Peyer's patch (tissue), 4 donors: ENCODE results near the gene POU6F2. TPM values are rescaled to one million over a fixed set of nuclear protein-coding genes. Genes with fewer than 3 reads are reported as not detected.

Experiments used
- DNase-seq, 3 donors: peaks; one replicate each; pipeline ENCODE4 v3.0.0-alpha.2; 2017 to 2019
- H3K27ac ChIP-seq, 4 donors: fragments of 200-600 bp; sonication (generic); one replicate each; pipeline ENCODE4 v1.5.1; 2016 to 2019
- H3K27me3 ChIP-seq, 2 donors: fragments of 200-600 bp; sonication (generic); one replicate each; pipeline ENCODE4 v1.5.1; 2019
- H3K36me3 ChIP-seq, 3 donors: fragments of 200-600 bp; sonication (generic); one replicate each; pipeline ENCODE4 v1.5.1; 2016 to 2019
- H3K4me1 ChIP-seq, 4 donors: fragments of 200-600 bp; sonication (generic); one replicate each; pipeline ENCODE4 v1.5.1; 2016 to 2019
- H3K4me3 ChIP-seq, 4 donors: fragments of 200-600 bp; sonication (generic); 1 replicate in 3 of 4; 2 replicates in 1 of 4; pipeline ENCODE4 v1.5.1; 2016 to 2019; ENCODE audit warnings: mild to moderate bottlenecking in 1 of 4
- H3K9me3 ChIP-seq, 4 donors: fragments of 200-600 bp; sonication (generic); one replicate each; pipeline ENCODE4 v1.5.1; 2016 to 2019; ENCODE audit warnings: mild to moderate bottlenecking in 1 of 4
- POLR2A ChIP-seq, 2 donors: fragments of 450-650 bp; IDR thresholded peaks; one replicate each; pipeline ENCODE4 v1.5.1; 2017; ENCODE audit warnings: antibody characterized with exemption in 2 of 2, mild to moderate bottlenecking in 2 of 2, moderate library complexity in 2 of 2
- total RNA-seq, 4 donors: library from RNA; depleted of rRNA; stranded (reverse); fragments of >200 nt; gene quantifications; one replicate each; pipeline ENCODE4 v1.1.0, GENCODE V29; 2016
- TF ChIP-seq, protein P1 (sequence below), 6 experiments: fragments of 450-650 bp in 4 of 6; fragments of 200-600 bp in 2 of 6; sonication (generic) in 1 of 6; IDR thresholded peaks; one replicate each; pipeline ENCODE4 v1.5.1; 2017 to 2019; ENCODE audit warnings: antibody characterized with exemption in 6 of 6, mild to moderate bottlenecking in 3 of 6, moderate library complexity in 1 of 6

Gene POU6F2
- total RNA-seq, 4 donors from 2014 or later, result 0.80 to 1.3 (median 1.2) TPM; not detected in 1

DNA sequence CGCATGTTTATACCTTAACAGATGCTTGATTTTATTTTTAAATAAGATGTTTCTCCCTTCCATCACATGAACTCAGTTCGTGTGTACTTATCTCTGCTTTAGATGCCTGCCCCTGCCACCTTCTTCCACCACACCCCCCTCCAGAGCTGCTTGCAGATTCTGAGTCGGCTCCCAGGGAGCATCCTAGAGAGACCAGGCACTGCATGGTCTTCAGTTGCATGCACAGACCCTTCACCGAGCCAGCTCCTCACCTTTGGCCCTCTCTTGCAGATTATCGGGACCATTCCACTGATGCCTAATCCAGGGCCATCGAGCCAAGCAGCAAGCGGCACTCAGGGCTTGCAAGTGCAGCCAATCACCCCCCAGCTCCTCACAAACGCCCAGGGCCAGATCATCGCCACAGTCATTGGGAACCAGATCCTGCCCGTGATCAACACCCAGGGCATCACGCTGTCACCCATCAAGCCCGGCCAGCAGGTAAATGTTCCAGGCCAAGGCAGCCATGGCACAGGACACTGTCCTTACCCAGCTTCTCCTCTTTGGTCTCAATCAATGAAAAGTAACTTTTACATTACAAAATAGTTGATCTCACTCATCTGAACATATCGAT lies 455.2 kb downstream of the POU6F2 start:
- Histone ChIP-seq H3K27ac (no peak overlapping the region), H3K27me3 (no peaks in the 10 kb centered on the region), H3K4me1 (no peaks in the 10 kb centered on the region), H3K36me3 (no peaks in the 10 kb centered on the region), H3K9me3 (no peaks in the 10 kb centered on the region), H3K4me3 (no peak overlapping the region)
- no peak for DNase-seq
- TF ChIP-seq, protein P1, sequence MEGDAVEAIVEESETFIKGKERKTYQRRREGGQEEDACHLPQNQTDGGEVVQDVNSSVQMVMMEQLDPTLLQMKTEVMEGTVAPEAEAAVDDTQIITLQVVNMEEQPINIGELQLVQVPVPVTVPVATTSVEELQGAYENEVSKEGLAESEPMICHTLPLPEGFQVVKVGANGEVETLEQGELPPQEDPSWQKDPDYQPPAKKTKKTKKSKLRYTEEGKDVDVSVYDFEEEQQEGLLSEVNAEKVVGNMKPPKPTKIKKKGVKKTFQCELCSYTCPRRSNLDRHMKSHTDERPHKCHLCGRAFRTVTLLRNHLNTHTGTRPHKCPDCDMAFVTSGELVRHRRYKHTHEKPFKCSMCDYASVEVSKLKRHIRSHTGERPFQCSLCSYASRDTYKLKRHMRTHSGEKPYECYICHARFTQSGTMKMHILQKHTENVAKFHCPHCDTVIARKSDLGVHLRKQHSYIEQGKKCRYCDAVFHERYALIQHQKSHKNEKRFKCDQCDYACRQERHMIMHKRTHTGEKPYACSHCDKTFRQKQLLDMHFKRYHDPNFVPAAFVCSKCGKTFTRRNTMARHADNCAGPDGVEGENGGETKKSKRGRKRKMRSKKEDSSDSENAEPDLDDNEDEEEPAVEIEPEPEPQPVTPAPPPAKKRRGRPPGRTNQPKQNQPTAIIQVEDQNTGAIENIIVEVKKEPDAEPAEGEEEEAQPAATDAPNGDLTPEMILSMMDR (IDR thresholded peaks at IDR 0.05), result no peak
- TF ChIP-seq POLR2A (IDR thresholded peaks at IDR 0.05), result no peak

DNA sequence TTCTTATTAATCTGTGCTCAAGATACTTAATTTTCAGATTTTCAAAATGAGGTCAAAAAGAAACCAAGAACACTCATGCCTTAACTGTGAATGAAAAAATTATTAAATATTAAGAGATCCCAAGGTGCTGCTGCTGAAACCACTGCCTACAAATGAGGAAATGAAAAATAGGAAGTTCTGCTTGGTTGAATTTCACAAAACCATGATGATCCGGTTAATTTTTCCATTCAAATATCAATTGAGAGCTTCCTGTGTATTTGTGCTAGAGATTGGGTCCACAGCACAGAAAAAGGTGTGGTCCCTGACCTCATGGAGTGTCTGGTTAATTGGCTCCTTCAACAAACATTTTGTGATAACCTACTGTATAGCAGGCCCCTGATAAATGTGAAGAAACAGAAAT lies 455.8 kb downstream of the POU6F2 start:
- Histone ChIP-seq H3K27ac (no peak overlapping the region), H3K9me3 (no peaks in the 10 kb centered on the region), H3K4me1 (no peaks in the 10 kb centered on the region), H3K36me3 (no peaks in the 10 kb centered on the region), H3K27me3 (no peaks in the 10 kb centered on the region), H3K4me3 (no peak overlapping the region)
- DNase-seq, result no peak
- TF ChIP-seq POLR2A (IDR thresholded peaks at IDR 0.05), result no peak
- TF ChIP-seq, protein P1 (IDR thresholded peaks at IDR 0.05), result no peak

DNA sequence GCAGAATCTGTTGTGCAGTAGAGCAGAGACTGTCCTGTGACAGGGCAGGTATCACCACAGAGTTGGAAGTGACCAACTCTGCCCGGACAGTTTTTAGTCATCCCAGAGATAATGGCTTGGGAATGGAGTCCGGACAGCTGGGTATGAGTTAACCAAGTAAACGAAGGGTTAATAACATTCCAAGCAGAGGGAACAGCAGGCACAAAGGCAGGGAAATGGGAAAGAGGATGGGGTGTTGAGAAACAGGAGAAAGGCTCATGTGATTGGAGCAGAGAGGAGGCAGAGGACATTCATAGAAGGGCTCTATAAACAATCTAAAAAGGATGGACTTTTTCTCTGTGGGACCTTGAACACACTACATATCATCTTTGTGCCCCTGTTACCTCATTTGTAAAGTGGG lies 456.3 kb downstream of the POU6F2 start:
- no peaks in the 10 kb centered on the region for H3K27me3 ChIP-seq
- no peak for TF ChIP-seq POLR2A (IDR thresholded peaks at IDR 0.05)
- TF ChIP-seq, protein P1 (IDR thresholded peaks at IDR 0.05), result no peak
- no peak overlapping the region for H3K27ac ChIP-seq
- no peaks in the 10 kb centered on the region for H3K4me1 ChIP-seq
- no peak overlapping the region for H3K4me3 ChIP-seq
- no peaks in the 10 kb centered on the region for H3K36me3 ChIP-seq
- no peak for DNase-seq
- no peaks in the 10 kb centered on the region for H3K9me3 ChIP-seq

DNA sequence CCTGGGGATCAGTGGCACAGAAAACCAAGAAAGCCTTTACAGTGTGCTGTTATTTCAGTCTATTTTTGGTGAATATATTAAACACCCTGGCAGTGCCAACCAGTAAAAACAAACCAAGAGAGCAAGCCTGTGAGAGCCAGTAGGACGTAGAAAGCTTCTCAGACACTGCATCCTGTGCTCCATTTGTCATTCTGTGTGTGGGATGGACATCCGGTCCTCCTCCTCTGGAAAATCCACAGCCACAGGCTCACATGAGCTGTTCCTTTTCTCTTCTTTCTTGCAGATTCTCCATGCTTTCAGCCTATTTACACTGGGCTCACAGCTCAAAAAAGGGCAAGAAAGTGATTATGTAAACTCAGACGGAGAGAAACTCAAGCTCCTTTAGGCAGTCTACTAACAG lies 468.8 kb downstream of the POU6F2 start:
- Histone ChIP-seq H3K36me3 (no peaks in the 10 kb centered on the region), H3K27me3 (no peaks in the 10 kb centered on the region), H3K27ac (no peak overlapping the region), H3K9me3 (no peaks in the 10 kb centered on the region), H3K4me3 (no peak overlapping the region), H3K4me1 (no peaks in the 10 kb centered on the region)
- no peak for DNase-seq
- TF ChIP-seq, protein P1 (IDR thresholded peaks at IDR 0.05), result no peak
- TF ChIP-seq POLR2A (IDR thresholded peaks at IDR 0.05), result no peak

DNA sequence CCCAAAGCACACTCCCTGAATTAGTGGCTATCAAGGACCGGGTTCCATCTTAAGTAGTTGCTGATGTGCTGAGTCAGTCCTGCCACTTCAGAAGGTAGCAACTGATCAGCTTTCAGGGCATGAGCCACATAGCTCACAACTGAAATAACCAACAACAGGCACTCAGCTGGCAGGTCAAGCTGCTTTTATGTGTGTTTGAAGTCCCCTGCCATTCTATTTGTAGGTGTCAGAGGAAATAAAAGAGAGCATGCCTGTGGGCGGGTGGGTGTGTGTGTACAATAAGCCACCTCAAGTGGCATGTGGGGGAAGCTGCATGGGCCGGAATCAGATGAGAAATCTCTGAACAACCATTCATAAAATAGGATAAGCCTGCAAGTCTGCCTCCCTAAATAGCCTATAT lies 474.2 kb downstream of the POU6F2 start:
- Histone ChIP-seq H3K36me3 (no peaks in the 10 kb centered on the region), H3K27ac (no peak overlapping the region)
- DNase-seq, result no peak

More for the DNA sequence above, 474.2 kb downstream of the POU6F2 start:
- no peaks in the 10 kb centered on the region for H3K27me3 ChIP-seq
- H3K4me3 ChIP-seq, result no peak overlapping the region
- no peaks in the 10 kb centered on the region for H3K4me1 ChIP-seq
- H3K9me3 ChIP-seq, result no peaks in the 10 kb centered on the region
- TF ChIP-seq POLR2A (IDR thresholded peaks at IDR 0.05), result no peak
- TF ChIP-seq, protein P1 (IDR thresholded peaks at IDR 0.05), result no peak
